Mesenchymal stem cell (in vitro differentiated cells and primary cell): ENCODE results near the gene EN2.
A peak's percentile ranks its signal among the peaks of the same experiment; 100 is the strongest.

Experiments used
- DNase-seq: peaks from one replicate; pipeline ENCODE4 v3.0.0-alpha.2; 2013
- H2AFZ ChIP-seq: one replicate; pipeline ENCODE4 v1.6.1; 2013; ENCODE audit warnings: low read depth, mild to moderate bottlenecking, control low read depth, inconsistent platforms, low read length, moderate library complexity
- H2AK5ac ChIP-seq: 2 replicates; pipeline ENCODE4 v1.6.1; 2013; ENCODE audit warnings: low read length, moderate library complexity, mild to moderate bottlenecking, inconsistent platforms; ENCODE audit not compliant: severe bottlenecking
- H2BK120ac ChIP-seq: one replicate; pipeline ENCODE4 v1.6.1; 2013; ENCODE audit warnings: low read depth, mild to moderate bottlenecking, inconsistent platforms, low read length, moderate library complexity
- H2BK12ac ChIP-seq, 2 experiments: one replicate each; pipeline ENCODE4 v1.6.1; 2013; ENCODE audit warnings: inconsistent platforms in 2 of 2, low read length in 2 of 2, mild to moderate bottlenecking in 2 of 2, moderate library complexity in 2 of 2, control low read depth in 1 of 2
- H2BK15ac ChIP-seq: one replicate; pipeline ENCODE4 v1.6.1; 2013; ENCODE audit warnings: mild to moderate bottlenecking, low read depth, inconsistent platforms; ENCODE audit not compliant: poor library complexity, severe bottlenecking
- H2BK5ac ChIP-seq: 2 replicates; pipeline ENCODE4 v1.6.1; 2013; ENCODE audit warnings: low read depth, mild to moderate bottlenecking, low read length, control low read depth, inconsistent platforms; ENCODE audit not compliant: poor library complexity, severe bottlenecking
- H3K14ac ChIP-seq, 2 experiments: one replicate each; pipeline ENCODE4 v1.6.1; 2013; ENCODE audit warnings: inconsistent platforms in 2 of 2, low read length in 2 of 2, control low read depth in 1 of 2, mild to moderate bottlenecking in 1 of 2, moderate library complexity in 1 of 2
- H3K18ac ChIP-seq, 2 experiments: one replicate each; pipeline ENCODE4 v1.6.1; 2013; ENCODE audit warnings: inconsistent platforms in 2 of 2, low read length in 2 of 2, control low read depth in 1 of 2, low read depth in 1 of 2, mild to moderate bottlenecking in 1 of 2
- H3K23ac ChIP-seq, 2 experiments: one replicate each; pipeline ENCODE4 v1.6.1; 2013; ENCODE audit warnings: inconsistent platforms in 2 of 2, low read length in 2 of 2, mild to moderate bottlenecking in 2 of 2, moderate library complexity in 2 of 2, control low read depth in 1 of 2
- H3K27ac ChIP-seq: 2 replicates; pipeline ENCODE4 v1.5.1; 2013; ENCODE audit warnings: mild to moderate bottlenecking, moderate library complexity, low read length, control low read depth, inconsistent platforms; ENCODE audit not compliant: poor library complexity, severe bottlenecking
- H3K27me3 ChIP-seq, 2 experiments: 2 replicates each; pipeline versions ENCODE4 v1.6.1 to v1.7.0; 2013; ENCODE audit warnings: low read length in 2 of 2, mild to moderate bottlenecking in 2 of 2, moderate library complexity in 2 of 2, control low read depth in 1 of 2, inconsistent platforms in 1 of 2; ENCODE audit not compliant: control insufficient read depth in 1 of 2, insufficient read depth in 1 of 2
- H3K36me3 ChIP-seq, 2 experiments: 2 replicates each; pipeline versions ENCODE4 v1.6.1 to v1.7.0; 2013; ENCODE audit warnings: low read length in 2 of 2, control low read depth in 1 of 2, inconsistent platforms in 1 of 2, low read depth in 1 of 2, mild to moderate bottlenecking in 1 of 2; ENCODE audit not compliant: insufficient read depth in 2 of 2, control insufficient read depth in 1 of 2
- H3K4ac ChIP-seq, 2 experiments: one replicate each; pipeline ENCODE4 v1.6.1; 2013; ENCODE audit warnings: inconsistent platforms in 2 of 2, low read length in 2 of 2, mild to moderate bottlenecking in 2 of 2, moderate library complexity in 2 of 2, control low read depth in 1 of 2, low read depth in 1 of 2
- H3K4me1 ChIP-seq: 2 replicates; pipeline ENCODE4 v1.6.1; 2013; ENCODE audit warnings: low read depth, low read length, control low read depth; ENCODE audit not compliant: control insufficient read depth, insufficient read depth
- H3K4me2 ChIP-seq: 2 replicates; pipeline ENCODE4 v1.6.1; 2013; ENCODE audit warnings: low read length, mild to moderate bottlenecking, inconsistent platforms; ENCODE audit not compliant: poor library complexity, severe bottlenecking
- H3K4me3 ChIP-seq, 2 experiments: 2 replicates each; pipeline versions ENCODE4 v1.5.1 to v1.7.0; 2013; ENCODE audit warnings: low read length in 2 of 2, mild to moderate bottlenecking in 2 of 2, control low read depth in 1 of 2, low read depth in 1 of 2; ENCODE audit not compliant: insufficient read depth in 1 of 2
- H3K79me1 ChIP-seq: replicated peaks from 2 replicates; pipeline ENCODE4 v1.6.1; 2013; ENCODE audit warnings: mild to moderate bottlenecking, control low read depth, low read length, inconsistent platforms; ENCODE audit not compliant: poor library complexity, severe bottlenecking
- H3K9ac ChIP-seq: 2 replicates; pipeline ENCODE4 v1.7.0; 2013; ENCODE audit warnings: mild to moderate bottlenecking, low read length, moderate library complexity
- H3K9me3 ChIP-seq: 2 replicates; pipeline ENCODE4 v1.7.0; 2013; ENCODE audit warnings: mild to moderate bottlenecking, low read length; ENCODE audit not compliant: control insufficient read depth
- H4K8ac ChIP-seq: one replicate; pipeline ENCODE4 v1.6.1; 2013; ENCODE audit warnings: inconsistent platforms, mild to moderate bottlenecking, low read length, moderate library complexity
- H4K91ac ChIP-seq: one replicate; pipeline ENCODE4 v1.6.1; 2013; ENCODE audit warnings: mild to moderate bottlenecking, low read length, inconsistent platforms
- WGBS: methylation state at CpG from one replicate; pipeline ENCODE4 v1.1.7; 2013; ENCODE audit warnings: mixed read lengths; 5-methylcytosine and 5-hydroxymethylcytosine counted together

The EN2 gene

GRCh38 chr7:155466814-155467733 lies 9.1 kb downstream of the EN2 start:
- Histone ChIP-seq H3K9me3 (peaks cover 4% of the 10 kb centered on the region), H2AK5ac (no peak overlapping the region), H3K27me3 (peaks cover 88 to 98% of the 10 kb centered on the region in 2 experiments), H3K4ac (no peak overlapping the region), H3K23ac (no peak overlapping the region), H3K9ac (no peak overlapping the region), H2BK5ac (no peak overlapping the region), H2AFZ (no peak overlapping the region), H2BK12ac (no peak overlapping the region), H3K27ac (no peak overlapping the region), H3K4me3 (no peak overlapping the region), H2BK120ac (no peak overlapping the region), H3K79me1 (no peaks in the 10 kb centered on the region), H4K8ac (no peak overlapping the region), H3K36me3 (no peaks in the 10 kb centered on the region), H3K4me2 (peak overlapping the region; percentile 64), H4K91ac (no peak overlapping the region), H3K14ac (no peak overlapping the region), H3K18ac (no peak overlapping the region), H3K4me1 (peaks cover 35% of the 10 kb centered on the region), H2BK15ac (no peak overlapping the region)
- DNase-seq = no peak
- WGBS = 1% methylated on average over 66 of the region's 78 CpGs

- Histone ChIP-seq H2BK120ac (no peak overlapping the region), H3K4ac (no peak overlapping the region), H3K27ac (no peak overlapping the region)
Measured at GRCh38 chr7:155467846-155468784, 10.2 kb downstream of the EN2 start.

DNA sequence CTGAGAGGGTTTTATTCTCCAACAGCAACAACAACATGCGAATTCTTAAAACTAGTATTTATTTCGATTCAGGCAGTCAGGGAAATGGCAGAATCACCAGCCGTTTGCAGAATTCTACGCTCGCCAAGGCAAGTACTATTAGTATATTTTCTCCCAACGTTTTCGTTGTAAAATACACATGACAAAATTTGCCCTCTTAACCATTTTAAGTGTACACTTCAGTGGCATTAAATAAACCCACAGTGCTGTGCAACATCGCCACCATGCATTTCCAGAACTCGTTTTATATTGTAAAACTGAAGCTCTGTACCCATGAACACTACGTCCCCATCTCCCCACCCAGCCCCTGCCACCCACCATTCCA lies 10.8 kb downstream of the EN2 start:
- no peak overlapping the region for H3K4me2 ChIP-seq

More at GRCh38 chr7:155467846-155468784, 10.2 kb downstream of the EN2 start:
- Histone ChIP-seq H3K36me3 (no peaks in the 10 kb centered on the region), H4K8ac (no peak overlapping the region), H3K23ac (no peak overlapping the region), H3K9me3 (peaks cover 4% of the 10 kb centered on the region), H3K4me1 (peaks cover 39% of the 10 kb centered on the region), H2AK5ac (no peak overlapping the region), H4K91ac (no peak overlapping the region), H3K79me1 (no peaks in the 10 kb centered on the region), H3K27me3 (peaks cover 79 to 98% of the 10 kb centered on the region in 2 experiments), H3K18ac (no peak overlapping the region), H3K4me2 (peak overlapping the region; percentile 75), H2BK12ac (no peak overlapping the region), H3K14ac (no peak overlapping the region), H2BK15ac (no peak overlapping the region), H3K4me3 (peak overlapping the region in 1 of 2 experiments; percentile 56), H2BK5ac (no peak overlapping the region), H2AFZ (no peak overlapping the region), H3K9ac (no peak overlapping the region)
- 2% methylated on average over 69 of the region's 70 CpGs for WGBS
- no peak for DNase-seq

More for the DNA sequence above, 10.8 kb downstream of the EN2 start:
- Histone ChIP-seq H4K8ac (no peak overlapping the region), H4K91ac (no peak overlapping the region), H3K9ac (no peak overlapping the region), H3K4me3 (no peak overlapping the region), H2BK12ac (no peak overlapping the region), H2BK120ac (no peak overlapping the region), H3K27ac (no peak overlapping the region), H2AFZ (no peak overlapping the region), H3K18ac (no peak overlapping the region), H3K9me3 (peaks cover 4% of the 10 kb centered on the region), H2BK5ac (no peak overlapping the region), H2AK5ac (no peak overlapping the region), H3K23ac (no peak overlapping the region), H2BK15ac (no peak overlapping the region), H3K27me3 (peaks cover 78 to 98% of the 10 kb centered on the region in 2 experiments), H3K4me1 (peaks cover 39% of the 10 kb centered on the region), H3K4ac (no peak overlapping the region), H3K14ac (no peak overlapping the region), H3K36me3 (no peaks in the 10 kb centered on the region), H3K79me1 (no peaks in the 10 kb centered on the region)
- WGBS = 17% methylated on average over 10 of the region's 10 CpGs
- no peak for DNase-seq
